Measurements from ENCODE around the gene TALDO1.

TALDO1 gene

GRCh38 chr11:721247-721740, 26.0 kb upstream of the TALDO1 start:
- H3K27ac Mint-ChIP-seq (ENCODE audit: low read depth): no peak overlapping the region
- peak overlapping the region; percentile 49 for H3K4me3 Mint-ChIP-seq
- no peak for ATAC-seq (replicated peaks; ENCODE audit: extremely low read depth, poor library complexity, severe bottlenecking)
- H3K36me3 Mint-ChIP-seq (ENCODE audit: insufficient read depth): peaks cover 5% of the 10 kb centered on the region
- H3K9me3 Mint-ChIP-seq: no peaks in the 10 kb centered on the region
- H3K27me3 Mint-ChIP-seq: peaks cover 44% of the 10 kb centered on the region
- H3K4me1 Mint-ChIP-seq: peaks cover 15% of the 10 kb centered on the region
- DNase-seq (ENCODE audit: low spot score in 2 of 2): no peak

- Mint-ChIP-seq H3K4me1 (peaks cover 15% of the 10 kb centered on the region), H3K36me3 (ENCODE audit: insufficient read depth) (peaks cover 5% of the 10 kb centered on the region), H3K27me3 (peaks cover 44% of the 10 kb centered on the region), H3K4me3 (peak overlapping the region; percentile 49), H3K9me3 (no peaks in the 10 kb centered on the region), H3K27ac (ENCODE audit: low read depth) (no peak overlapping the region)
- DNase-seq (ENCODE audit: low spot score in 2 of 2) (no peak), ATAC-seq (replicated peaks; ENCODE audit: extremely low read depth, poor library complexity, severe bottlenecking) (peak; percentile 56)
Measured at GRCh38 chr11:721741-722345, 25.4 kb upstream of the TALDO1 start.

GRCh38 chr11:722346-722811, 24.9 kb upstream of the TALDO1 start:
- H3K27ac Mint-ChIP-seq (ENCODE audit: low read depth): no peak overlapping the region
- no peak for DNase-seq (ENCODE audit: low spot score in 2 of 2)
- no peaks in the 10 kb centered on the region for H3K9me3 Mint-ChIP-seq
- peaks cover 15% of the 10 kb centered on the region for H3K4me1 Mint-ChIP-seq
- H3K36me3 Mint-ChIP-seq (ENCODE audit: insufficient read depth): peaks cover 5% of the 10 kb centered on the region
- peak overlapping the region; percentile 49 for H3K4me3 Mint-ChIP-seq
- peaks cover 44% of the 10 kb centered on the region for H3K27me3 Mint-ChIP-seq
- ATAC-seq (replicated peaks; ENCODE audit: extremely low read depth, poor library complexity, severe bottlenecking): no peak

GRCh38 chr11:723120-723883, 24.0 kb upstream of the TALDO1 start:
- Mint-ChIP-seq H3K27me3 (peaks cover 44% of the 10 kb centered on the region), H3K36me3 (ENCODE audit: insufficient read depth) (peaks cover 5% of the 10 kb centered on the region), H3K27ac (ENCODE audit: low read depth) (no peak overlapping the region), H3K9me3 (no peaks in the 10 kb centered on the region), H3K4me3 (peak overlapping the region; percentile 79), H3K4me1 (peaks cover 15% of the 10 kb centered on the region)
- DNase-seq (ENCODE audit: low spot score in 2 of 2) (no peak), ATAC-seq (replicated peaks; ENCODE audit: extremely low read depth, poor library complexity, severe bottlenecking) (no peak)

- no peak for ATAC-seq (replicated peaks; ENCODE audit: extremely low read depth, poor library complexity, severe bottlenecking)
- H3K9me3 Mint-ChIP-seq: no peaks in the 10 kb centered on the region
- peaks cover 15% of the 10 kb centered on the region for H3K4me1 Mint-ChIP-seq
- peaks cover 5% of the 10 kb centered on the region for H3K36me3 Mint-ChIP-seq (ENCODE audit: insufficient read depth)
- peak overlapping the region; percentile 32 for H3K4me3 Mint-ChIP-seq
- H3K27me3 Mint-ChIP-seq: peaks cover 39% of the 10 kb centered on the region
- no peak for DNase-seq (ENCODE audit: low spot score in 2 of 2)
- H3K27ac Mint-ChIP-seq (ENCODE audit: low read depth): no peak overlapping the region
Measured at GRCh38 chr11:724049-724777, 23.1 kb upstream of the TALDO1 start.

- Mint-ChIP-seq H3K4me3 (peak overlapping the region; percentile 74), H3K27me3 (peaks cover 32% of the 10 kb centered on the region), H3K4me1 (peaks cover 15% of the 10 kb centered on the region), H3K9me3 (no peaks in the 10 kb centered on the region), H3K36me3 (ENCODE audit: insufficient read depth) (peaks cover 5% of the 10 kb centered on the region), H3K27ac (ENCODE audit: low read depth) (no peak overlapping the region)
- DNase-seq (ENCODE audit: low spot score in 2 of 2): no peak
- ATAC-seq (replicated peaks; ENCODE audit: extremely low read depth, poor library complexity, severe bottlenecking): no peak
Measured at GRCh38 chr11:724778-725386, 22.4 kb upstream of the TALDO1 start.

- Mint-ChIP-seq H3K9me3 (no peaks in the 10 kb centered on the region), H3K4me3 (peak overlapping the region; percentile 74)
- no peak for ATAC-seq (replicated peaks; ENCODE audit: extremely low read depth, poor library complexity, severe bottlenecking)
Measured at GRCh38 chr11:725624-726202, 21.6 kb upstream of the TALDO1 start.

GRCh38 chr11:726278-727220, 20.7 kb upstream of the TALDO1 start:
- Mint-ChIP-seq H3K27me3 (peaks cover 23% of the 10 kb centered on the region), H3K4me3 (peak overlapping the region; percentile 74), H3K4me1 (peaks cover 10% of the 10 kb centered on the region), H3K36me3 (ENCODE audit: insufficient read depth) (peaks cover 5% of the 10 kb centered on the region), H3K9me3 (no peaks in the 10 kb centered on the region), H3K27ac (ENCODE audit: low read depth) (no peak overlapping the region)
- no peak for ATAC-seq (replicated peaks; ENCODE audit: extremely low read depth, poor library complexity, severe bottlenecking)
- DNase-seq (ENCODE audit: low spot score in 2 of 2): no peak

More at GRCh38 chr11:725624-726202, 21.6 kb upstream of the TALDO1 start:
- H3K27ac Mint-ChIP-seq (ENCODE audit: low read depth): no peak overlapping the region
- DNase-seq (ENCODE audit: low spot score in 2 of 2): no peak
- H3K4me1 Mint-ChIP-seq: peaks cover 15% of the 10 kb centered on the region
- peaks cover 5% of the 10 kb centered on the region for H3K36me3 Mint-ChIP-seq (ENCODE audit: insufficient read depth)
- H3K27me3 Mint-ChIP-seq: peaks cover 29% of the 10 kb centered on the region

- peaks cover 20% of the 10 kb centered on the region for H3K27me3 Mint-ChIP-seq
- H3K4me1 Mint-ChIP-seq: peaks cover 6% of the 10 kb centered on the region
- peak overlapping the region; percentile 74 for H3K4me3 Mint-ChIP-seq
- H3K9me3 Mint-ChIP-seq: no peaks in the 10 kb centered on the region
- DNase-seq (ENCODE audit: low spot score in 2 of 2): no peak
- H3K36me3 Mint-ChIP-seq (ENCODE audit: insufficient read depth): peaks cover 4% of the 10 kb centered on the region
- ATAC-seq (replicated peaks; ENCODE audit: extremely low read depth, poor library complexity, severe bottlenecking): no peak
- H3K27ac Mint-ChIP-seq (ENCODE audit: low read depth): no peak overlapping the region
Measured at GRCh38 chr11:727281-727701, 20.0 kb upstream of the TALDO1 start.

GRCh38 chr11:727859-728748, 19.2 kb upstream of the TALDO1 start:
- DNase-seq (ENCODE audit: low spot score in 2 of 2) (peak; percentile 65 to 67), ATAC-seq (replicated peaks; ENCODE audit: extremely low read depth, poor library complexity, severe bottlenecking) (peak; percentile 80)
- Mint-ChIP-seq H3K4me3 (no peak overlapping the region), H3K4me1 (peaks cover 3% of the 10 kb centered on the region), H3K36me3 (ENCODE audit: insufficient read depth) (peaks cover 3% of the 10 kb centered on the region), H3K27ac (ENCODE audit: low read depth) (no peak overlapping the region), H3K27me3 (peaks cover 16% of the 10 kb centered on the region), H3K9me3 (no peaks in the 10 kb centered on the region)

Data from central memory CD8-positive, alpha-beta T cell (primary cell).